ENCODE data around the gene CNTN1. TPM values are rescaled to one million over a fixed set of nuclear protein-coding genes. Genes with fewer than 3 reads are reported as not detected.

The CNTN1 gene
- total RNA-seq, 1 donor from 2014 or later: 0.46 TPM

DNA sequence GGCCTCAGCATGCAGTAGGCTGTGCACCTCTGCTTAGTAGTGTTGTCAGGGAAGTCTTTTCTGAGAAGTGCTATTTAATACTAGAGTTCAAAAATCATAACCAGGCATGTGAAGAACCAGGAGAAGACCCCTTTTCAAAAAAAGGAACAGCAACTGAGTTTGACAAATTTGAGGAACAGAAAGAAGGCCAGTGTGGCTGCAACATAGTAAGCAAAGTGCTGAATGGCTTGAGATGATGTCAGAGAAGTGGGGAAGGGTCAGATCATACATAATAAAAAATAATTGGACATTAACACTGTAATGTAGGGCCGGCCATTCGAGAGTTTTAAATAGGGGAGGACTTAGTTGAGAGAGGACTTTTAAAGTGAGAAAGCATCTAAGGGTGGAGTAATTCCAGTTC is 11.1 kb upstream of the CNTN1 start:
- no peak overlapping the region for H3K4me3 Mint-ChIP-seq (ENCODE audit: unreplicated experiment)
- no peaks in the 10 kb centered on the region for H3K4me1 Mint-ChIP-seq (ENCODE audit: unreplicated experiment)
- no peaks in the 10 kb centered on the region for H3K9me3 Mint-ChIP-seq (ENCODE audit: unreplicated experiment)
- H3K27me3 Mint-ChIP-seq (ENCODE audit: unreplicated experiment): no peaks in the 10 kb centered on the region
- H3K27ac Mint-ChIP-seq (ENCODE audit: unreplicated experiment): no peak overlapping the region
- H3K36me3 Mint-ChIP-seq (ENCODE audit: low read depth, unreplicated experiment): no peaks in the 10 kb centered on the region
- TF ChIP-seq CTCF (IDR thresholded peaks at IDR 0.05; ENCODE audit: unreplicated experiment): no peak
- DNase-seq (ENCODE audit: low spot score): no peak

DNA sequence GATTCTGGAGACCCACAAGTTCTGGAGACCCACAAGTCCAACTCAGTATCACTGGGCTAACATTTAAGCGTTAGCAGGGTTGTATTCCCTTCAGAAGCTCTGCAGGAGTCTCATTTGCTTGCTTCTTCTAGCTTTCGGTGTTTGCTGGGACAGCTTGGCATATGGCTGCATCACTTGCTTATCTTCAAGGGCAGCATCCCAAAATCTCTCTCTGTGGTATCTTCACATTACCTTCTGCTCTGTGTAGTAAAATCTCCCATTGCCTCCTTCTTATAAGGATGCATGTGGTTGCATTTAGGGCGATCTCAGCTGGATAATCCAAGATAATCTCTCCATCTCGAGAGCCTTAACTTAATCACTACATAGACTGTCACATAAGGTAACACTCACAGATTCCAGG is 7.3 kb upstream of the CNTN1 start:
- no peaks in the 10 kb centered on the region for H3K36me3 Mint-ChIP-seq (ENCODE audit: low read depth, unreplicated experiment)
- no peak overlapping the region for H3K27ac Mint-ChIP-seq (ENCODE audit: unreplicated experiment)
- H3K4me1 Mint-ChIP-seq (ENCODE audit: unreplicated experiment): no peaks in the 10 kb centered on the region
- no peak overlapping the region for H3K4me3 Mint-ChIP-seq (ENCODE audit: unreplicated experiment)
- DNase-seq (ENCODE audit: low spot score): no peak
- no peaks in the 10 kb centered on the region for H3K27me3 Mint-ChIP-seq (ENCODE audit: unreplicated experiment)
- TF ChIP-seq CTCF (IDR thresholded peaks at IDR 0.05; ENCODE audit: unreplicated experiment): no peak
- no peaks in the 10 kb centered on the region for H3K9me3 Mint-ChIP-seq (ENCODE audit: unreplicated experiment)

DNA sequence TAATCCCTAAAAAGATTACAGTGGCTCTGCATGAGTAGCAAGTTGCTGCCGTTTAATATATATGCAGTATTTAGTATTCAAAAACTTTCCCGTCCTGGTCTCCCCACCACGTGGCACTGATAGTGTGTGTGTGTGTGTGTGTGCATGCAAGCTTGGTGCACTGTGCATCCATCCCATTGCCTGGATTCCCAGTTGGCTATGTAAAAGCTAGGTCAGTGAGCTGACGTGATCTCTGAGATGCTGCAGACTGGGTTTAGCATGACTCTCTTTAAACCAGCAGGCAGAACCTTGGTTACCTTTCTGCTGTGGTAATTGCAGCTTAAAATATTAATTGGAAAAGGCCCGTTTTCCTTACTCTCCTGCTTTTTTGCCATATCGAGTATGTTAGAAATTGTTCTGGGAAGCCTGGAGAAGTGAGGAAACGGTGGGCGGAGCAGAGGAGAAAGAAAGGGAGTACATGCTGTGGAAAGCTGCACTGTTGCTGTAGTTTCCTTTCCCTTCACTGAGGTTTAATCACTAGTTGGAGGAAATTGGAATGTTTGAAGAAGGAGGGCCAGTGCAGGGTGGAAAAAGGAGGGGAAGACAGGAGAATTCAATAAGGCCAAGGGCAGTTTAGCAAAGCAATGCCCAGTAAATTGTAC is 4.0 kb upstream of the CNTN1 start:
- no peaks in the 10 kb centered on the region for H3K36me3 Mint-ChIP-seq (ENCODE audit: low read depth, unreplicated experiment)
- no peak overlapping the region for H3K27ac Mint-ChIP-seq (ENCODE audit: unreplicated experiment)
- no peaks in the 10 kb centered on the region for H3K9me3 Mint-ChIP-seq (ENCODE audit: unreplicated experiment)
- peaks cover 4% of the 10 kb centered on the region for H3K4me1 Mint-ChIP-seq (ENCODE audit: unreplicated experiment)
- no peak overlapping the region for H3K4me3 Mint-ChIP-seq (ENCODE audit: unreplicated experiment)
- peaks cover 2% of the 10 kb centered on the region for H3K27me3 Mint-ChIP-seq (ENCODE audit: unreplicated experiment)
- no peak for DNase-seq (ENCODE audit: low spot score)
- no peak for TF ChIP-seq CTCF (IDR thresholded peaks at IDR 0.05; ENCODE audit: unreplicated experiment)

GRCh38 chr12:40689576-40689975 is 2.7 kb upstream of the CNTN1 start:
- Mint-ChIP-seq H3K4me1 (ENCODE audit: unreplicated experiment) (peaks cover 4% of the 10 kb centered on the region), H3K4me3 (ENCODE audit: unreplicated experiment) (no peak overlapping the region), H3K27me3 (ENCODE audit: unreplicated experiment) (peaks cover 2% of the 10 kb centered on the region), H3K9me3 (ENCODE audit: unreplicated experiment) (no peaks in the 10 kb centered on the region), H3K36me3 (ENCODE audit: low read depth, unreplicated experiment) (no peaks in the 10 kb centered on the region), H3K27ac (ENCODE audit: unreplicated experiment) (no peak overlapping the region)
- DNase-seq (ENCODE audit: low spot score): no peak
- TF ChIP-seq CTCF (IDR thresholded peaks at IDR 0.05; ENCODE audit: unreplicated experiment): no peak

DNA sequence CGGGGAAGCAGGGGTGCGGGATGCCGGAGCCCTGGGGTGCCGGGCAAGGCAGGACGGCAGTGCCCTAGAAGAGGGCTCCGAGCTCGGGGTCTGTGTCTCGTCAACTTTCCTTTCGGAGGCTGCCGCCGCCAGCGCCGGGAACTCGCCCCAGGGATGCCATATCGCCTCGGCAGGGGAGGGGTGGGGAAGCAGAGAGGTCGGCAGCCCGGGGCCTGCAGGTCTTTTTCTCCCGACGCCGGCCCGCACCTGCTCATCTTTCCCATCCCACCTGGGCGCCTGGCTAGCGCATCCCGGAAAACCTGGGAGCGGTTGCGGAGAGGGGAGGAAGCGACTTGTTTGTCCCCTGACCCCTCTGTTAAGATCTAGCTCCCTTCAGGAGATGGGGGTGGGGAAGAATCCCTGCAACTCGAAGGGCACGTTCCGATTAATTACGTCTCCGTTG is 547 bp downstream of the CNTN1 start:
- DNase-seq (ENCODE audit: low spot score): peak; percentile 21
- peaks cover 2% of the 10 kb centered on the region for H3K27me3 Mint-ChIP-seq (ENCODE audit: unreplicated experiment)
- no peak overlapping the region for H3K27ac Mint-ChIP-seq (ENCODE audit: unreplicated experiment)
- H3K9me3 Mint-ChIP-seq (ENCODE audit: unreplicated experiment): no peaks in the 10 kb centered on the region
- H3K4me3 Mint-ChIP-seq (ENCODE audit: unreplicated experiment): peak overlapping the region; percentile 83
- no peaks in the 10 kb centered on the region for H3K36me3 Mint-ChIP-seq (ENCODE audit: low read depth, unreplicated experiment)
- TF ChIP-seq CTCF (IDR thresholded peaks at IDR 0.05; ENCODE audit: unreplicated experiment): no peak
- peaks cover 4% of the 10 kb centered on the region for H3K4me1 Mint-ChIP-seq (ENCODE audit: unreplicated experiment)

All from endothelial cell (in vitro differentiated cells).